Fibroblast of lung (primary cell): ENCODE data around the gene TRRAP. TPM values are rescaled to one million over a fixed set of nuclear protein-coding genes. Genes with fewer than 3 reads are reported as not detected.
A peak's percentile ranks its signal among the peaks of the same experiment; 100 is the strongest.

Experiments used
- DNase-seq, 2 donors: peaks; one replicate each; pipeline versions ENCODE4 v3.0.0 to v3.0.0-alpha.2; 2010; ENCODE audit warnings: low read depth in 2 of 2
- H2AFZ ChIP-seq: 2 replicates; pipeline ENCODE4 v1.5.1; 2012; ENCODE audit warnings: low read length, control low read depth, inconsistent platforms
- H3K27ac ChIP-seq: 2 replicates; pipeline ENCODE4 v1.5.1; 2011; ENCODE audit warnings: low read length, control low read depth; ENCODE audit not compliant: insufficient read depth
- H3K27me3 ChIP-seq: 2 replicates; pipeline ENCODE4 v1.5.1; 2011; ENCODE audit warnings: mild to moderate bottlenecking, low read length; ENCODE audit not compliant: control insufficient read depth, insufficient read depth
- H3K36me3 ChIP-seq: 2 replicates; pipeline ENCODE4 v1.5.1; 2011; ENCODE audit warnings: low read length; ENCODE audit not compliant: control insufficient read depth, insufficient read depth
- H3K4me1 ChIP-seq: 2 replicates; pipeline ENCODE4 v1.5.1; 2011; ENCODE audit warnings: low read length; ENCODE audit not compliant: control insufficient read depth, insufficient read depth; ENCODE audit errors: extremely low read depth
- H3K4me2 ChIP-seq: 2 replicates; pipeline ENCODE4 v1.5.1; 2011; ENCODE audit warnings: low read length, control low read depth; ENCODE audit not compliant: insufficient read depth; ENCODE audit errors: extremely low read depth
- H3K4me3 ChIP-seq, 4 experiments: fragments of 200-600 bp in 1 of 4; sonication (generic) in 1 of 4; replicated peaks in 1 of 4; 2 replicates each; pipeline ENCODE4 v1.5.1; 2011 to 2016; ENCODE audit warnings: low read length in 4 of 4, low read depth in 3 of 4, mild to moderate bottlenecking in 3 of 4, control low read depth in 2 of 4, inconsistent platforms in 1 of 4, mixed read lengths in 1 of 4; ENCODE audit not compliant: insufficient read depth in 1 of 4; ENCODE audit errors: control extremely low read depth in 1 of 4
- H3K79me2 ChIP-seq: 2 replicates; pipeline ENCODE4 v1.5.1; 2012; ENCODE audit warnings: mild to moderate bottlenecking, low read length, inconsistent platforms; ENCODE audit not compliant: control insufficient read depth, insufficient read depth
- H3K9ac ChIP-seq: 2 replicates; pipeline ENCODE4 v1.5.1; 2011; ENCODE audit warnings: mild to moderate bottlenecking, low read length, control low read depth; ENCODE audit not compliant: insufficient read depth
- H3K9me3 ChIP-seq: 2 replicates; pipeline ENCODE4 v1.5.1; 2012; ENCODE audit warnings: low read depth, low read length; ENCODE audit not compliant: control insufficient read depth, insufficient read depth
- H4K20me1 ChIP-seq: 2 replicates; pipeline ENCODE4 v1.5.1; 2011; ENCODE audit warnings: low read length; ENCODE audit not compliant: control insufficient read depth, insufficient read depth; ENCODE audit errors: extremely low read depth
- CTCF ChIP-seq, 2 donors: IDR thresholded peaks in 1 of 2; conservative IDR thresholded peaks in 1 of 2; 1 replicate in 1 of 2; 2 replicates in 1 of 2; pipeline ENCODE4 v1.5.1; 2011 to 2012; ENCODE audit warnings: low read length in 2 of 2, control low read depth in 1 of 2, inconsistent platforms in 1 of 2, low read depth in 1 of 2, mild to moderate bottlenecking in 1 of 2
- EZH2 ChIP-seq: IDR thresholded peaks from 2 replicates; pipeline ENCODE4 v1.5.1; 2012; ENCODE audit warnings: low read length, control low read depth, mild to moderate bottlenecking; ENCODE audit errors: missing control alignments
- polyA plus RNA-seq, 2 donors: library from polyadenylated mRNA; depleted of rRNA in 1 of 2; stranded (reverse) in 1 of 2; unstranded in 1 of 2; fragments of >200 nt; gene quantifications; 2 replicates each; pipeline ENCODE4 v1.2.1, GENCODE V29; 2011 to 2012; ENCODE audit warnings: missing spikeins in 1 of 2
- total RNA-seq: library from RNA; depleted of rRNA; stranded (reverse); fragments of >200 nt; gene quantifications from 2 replicates; pipeline ENCODE4 v1.2.1, GENCODE V29; 2014

Gene TRRAP
- total and polyA plus RNA-seq, 2 donors (not counting 1 experiment from before 2014, with no cell fraction given) = 11.3 to 20.6 TPM

- Histone ChIP-seq H3K79me2 (no peaks in the 10 kb centered on the region), H3K4me2 (no peak overlapping the region), H3K4me1 (no peaks in the 10 kb centered on the region), H3K27me3 (no peaks in the 10 kb centered on the region), H3K36me3 (peaks cover 20% of the 10 kb centered on the region), H2AFZ (no peak overlapping the region), H3K27ac (no peak overlapping the region), H3K4me3 (no peak overlapping the region), H3K9me3 (no peaks in the 10 kb centered on the region), H3K9ac (no peak overlapping the region), H4K20me1 (no peaks in the 10 kb centered on the region)
- DNase-seq = peak in 1 of 2 donors; percentile 29
- TF ChIP-seq CTCF (conservative IDR thresholded peaks at IDR 0.05 in 1 of 2, IDR thresholded peaks at IDR 0.05 in 1 of 2; ENCODE audit: low read depth in 1 of 2, low read length in 2 of 2) = no peak
- TF ChIP-seq EZH2 = no peak
Observed at GRCh38 chr7:99000904-99001465, 122.7 kb downstream of the TRRAP start.

GRCh38 chr7:99001482-99002147, 123.3 kb downstream of the TRRAP start:
- DNase-seq = peak in 1 of 2 donors; percentile 39
- no peaks in the 10 kb centered on the region for H3K79me2 ChIP-seq
- H3K27ac ChIP-seq = no peak overlapping the region
- H3K27me3 ChIP-seq = no peaks in the 10 kb centered on the region
- H3K4me3 ChIP-seq = no peak overlapping the region
- TF ChIP-seq EZH2 (no peak), CTCF (conservative IDR thresholded peaks at IDR 0.05 in 1 of 2, IDR thresholded peaks at IDR 0.05 in 1 of 2; ENCODE audit: low read depth in 1 of 2, low read length in 2 of 2) (no peak)
- H3K9me3 ChIP-seq = no peaks in the 10 kb centered on the region
- H4K20me1 ChIP-seq = no peaks in the 10 kb centered on the region
- no peak overlapping the region for H2AFZ ChIP-seq
- H3K4me2 ChIP-seq = no peak overlapping the region
- no peaks in the 10 kb centered on the region for H3K4me1 ChIP-seq
- H3K36me3 ChIP-seq = peaks cover 22% of the 10 kb centered on the region
- no peak overlapping the region for H3K9ac ChIP-seq

- no peak overlapping the region for H3K4me3 ChIP-seq
- H3K79me2 ChIP-seq = no peaks in the 10 kb centered on the region
- H3K9me3 ChIP-seq = no peaks in the 10 kb centered on the region
- no peaks in the 10 kb centered on the region for H3K27me3 ChIP-seq
- no peak overlapping the region for H2AFZ ChIP-seq
- H3K9ac ChIP-seq = no peak overlapping the region
- no peaks in the 10 kb centered on the region for H4K20me1 ChIP-seq
- peaks cover 26% of the 10 kb centered on the region for H3K36me3 ChIP-seq
- TF ChIP-seq EZH2 (no peak), CTCF (conservative IDR thresholded peaks at IDR 0.05 in 1 of 2, IDR thresholded peaks at IDR 0.05 in 1 of 2; ENCODE audit: low read depth in 1 of 2, low read length in 2 of 2) (no peak)
- no peak for DNase-seq
- no peak overlapping the region for H3K4me2 ChIP-seq
- no peak overlapping the region for H3K27ac ChIP-seq
- no peaks in the 10 kb centered on the region for H3K4me1 ChIP-seq
Observed at GRCh38 chr7:99002148-99002826, 124.0 kb downstream of the TRRAP start.
